Tibial nerve (tissue), 4 donors: ENCODE measurements around the gene UBASH3B. TPM values are rescaled to one million over a fixed set of nuclear protein-coding genes. Genes with fewer than 3 reads are reported as not detected.

ENCODE experiments used
- DNase-seq, 2 donors: peaks; one replicate each; pipeline ENCODE4 v3.0.0-alpha.2; 2019; ENCODE audit warnings: low spot score in 2 of 2
- H3K27ac ChIP-seq, 4 donors: fragments of 200-600 bp; sonication (generic) in 3 of 4; one replicate each; pipeline ENCODE4 v1.5.1; 2017 to 2019; ENCODE audit warnings: mild to moderate bottlenecking in 1 of 4
- H3K27me3 ChIP-seq, 2 donors: fragments of 200-600 bp; sonication (generic) in 1 of 2; one replicate each; pipeline versions ENCODE4 v1.5.1 to v1.6.0; 2017 to 2019
- H3K36me3 ChIP-seq, 3 donors: fragments of 200-600 bp; sonication (generic); one replicate each; pipeline ENCODE4 v1.5.1; 2018 to 2019
- H3K4me1 ChIP-seq, 4 donors: fragments of 200-600 bp; sonication (generic) in 3 of 4; one replicate each; pipeline ENCODE4 v1.5.1; 2017 to 2019
- H3K4me3 ChIP-seq, 4 donors: fragments of 200-600 bp; sonication (generic) in 3 of 4; one replicate each; pipeline ENCODE4 v1.5.1; 2017 to 2019; ENCODE audit warnings: mild to moderate bottlenecking in 1 of 4, moderate library complexity in 1 of 4
- H3K9me3 ChIP-seq, 4 donors: fragments of 200-600 bp; sonication (generic) in 3 of 4; one replicate each; pipeline ENCODE4 v1.5.1; 2017 to 2019
- CTCF ChIP-seq, 5 experiments: fragments of 200-600 bp in 3 of 5; fragments of 450-650 bp in 2 of 5; sonication (generic) in 3 of 5; IDR thresholded peaks; one replicate each; pipeline ENCODE4 v1.5.1; 2016 to 2019; ENCODE audit warnings: antibody characterized with exemption in 5 of 5, mild to moderate bottlenecking in 3 of 5, moderate library complexity in 2 of 5
- EP300 ChIP-seq, 2 donors: sonication (generic); formaldehyde crosslinking; IDR thresholded peaks; one replicate each; pipeline ENCODE4 v1.6.1; 2017; ENCODE audit warnings: antibody characterized with exemption in 2 of 2, mild to moderate bottlenecking in 1 of 2
- POLR2A ChIP-seq, 2 donors: fragments of 450-650 bp; IDR thresholded peaks; one replicate each; pipeline ENCODE4 v1.6.1; 2017; ENCODE audit warnings: antibody characterized with exemption in 2 of 2, mild to moderate bottlenecking in 2 of 2, moderate library complexity in 2 of 2
- WGBS, 2 donors: methylation state at CpG; one replicate each; pipeline ENCODE4 v1.1.5; 2018; 5-methylcytosine and 5-hydroxymethylcytosine counted together
- total RNA-seq, 4 donors: library from RNA; depleted of rRNA; stranded (reverse); fragments of >200 nt; gene quantifications; one replicate each; pipeline ENCODE4 v1.1.0, GENCODE V29; 2016

Gene UBASH3B
- total RNA-seq, 4 donors from 2014 or later = 0.66 to 5.1 (median 1.8) TPM

GRCh38 chr11:122690801-122691548 is 35.5 kb downstream of the UBASH3B start:
- no peaks in the 10 kb centered on the region for H3K9me3 ChIP-seq
- peaks cover 0 to 22% (median 10%) of the 10 kb centered on the region in 4 donors for H3K4me1 ChIP-seq
- WGBS, 2 donors = 45 to 60% methylated on average over 14 of the region's 14 CpGs
- no peaks in the 10 kb centered on the region for H3K36me3 ChIP-seq
- DNase-seq = peak in 1 of 2 donors; percentile 24
- no peak for TF ChIP-seq CTCF (IDR thresholded peaks at IDR 0.05)
- TF ChIP-seq EP300 (IDR thresholded peaks at IDR 0.05) = no peak
- TF ChIP-seq POLR2A (IDR thresholded peaks at IDR 0.05) = no peak
- H3K27me3 ChIP-seq = no peaks in the 10 kb centered on the region
- H3K4me3 ChIP-seq = peak overlapping the region in 2 of 4 donors; percentile 27
- H3K27ac ChIP-seq = peak overlapping the region in 3 of 4 donors; percentile 56 to 80 (median 62)

GRCh38 chr11:122691549-122692150 is 36.1 kb downstream of the UBASH3B start:
- no peak for TF ChIP-seq EP300 (IDR thresholded peaks at IDR 0.05)
- TF ChIP-seq CTCF (IDR thresholded peaks at IDR 0.05) = no peak
- Histone ChIP-seq H3K36me3 (no peaks in the 10 kb centered on the region), H3K4me1 (peaks cover 0 to 22% (median 10%) of the 10 kb centered on the region in 4 donors), H3K4me3 (no peak overlapping the region), H3K27ac (peak overlapping the region in 3 of 4 donors; percentile 56 to 80 (median 62)), H3K27me3 (no peaks in the 10 kb centered on the region), H3K9me3 (no peaks in the 10 kb centered on the region)
- WGBS, 2 donors = 63 to 69% methylated on average over 4 of the region's 4 CpGs
- DNase-seq = no peak

- H3K27ac ChIP-seq = peak overlapping the region in 2 of 4 donors; percentile 62 to 80
- H3K4me1 ChIP-seq = peaks cover 0 to 22% (median 10%) of the 10 kb centered on the region in 4 donors
- no peaks in the 10 kb centered on the region for H3K9me3 ChIP-seq
- TF ChIP-seq EP300 (IDR thresholded peaks at IDR 0.05) (no peak), POLR2A (IDR thresholded peaks at IDR 0.05) (no peak), CTCF (IDR thresholded peaks at IDR 0.05) (no peak)
- H3K27me3 ChIP-seq = no peaks in the 10 kb centered on the region
- 65 to 71% methylated on average over 6 of the region's 6 CpGs for WGBS, 2 donors
- DNase-seq = no peak
- H3K4me3 ChIP-seq = no peak overlapping the region
- H3K36me3 ChIP-seq = no peaks in the 10 kb centered on the region
Observed at GRCh38 chr11:122692444-122692843, 36.9 kb downstream of the UBASH3B start.

GRCh38 chr11:122695076-122695615 is 39.6 kb downstream of the UBASH3B start:
- TF ChIP-seq CTCF (IDR thresholded peaks at IDR 0.05) = no peak
- no peak for TF ChIP-seq EP300 (IDR thresholded peaks at IDR 0.05)
- no peak for TF ChIP-seq POLR2A (IDR thresholded peaks at IDR 0.05)
- Histone ChIP-seq H3K27me3 (no peaks in the 10 kb centered on the region), H3K4me3 (no peak overlapping the region), H3K9me3 (no peaks in the 10 kb centered on the region), H3K27ac (no peak overlapping the region), H3K36me3 (no peaks in the 10 kb centered on the region), H3K4me1 (peaks cover 0 to 22% (median 10%) of the 10 kb centered on the region in 4 donors)
- DNase-seq = no peak
- 93 to 95% methylated on average over 13 of the region's 13 CpGs for WGBS, 2 donors

GRCh38 chr11:122696662-122697061 is 41.1 kb downstream of the UBASH3B start:
- Histone ChIP-seq H3K36me3 (no peaks in the 10 kb centered on the region), H3K27me3 (no peaks in the 10 kb centered on the region), H3K27ac (no peak overlapping the region), H3K4me3 (no peak overlapping the region), H3K9me3 (no peaks in the 10 kb centered on the region), H3K4me1 (peaks cover 0 to 10% (median 4%) of the 10 kb centered on the region in 4 donors)
- TF ChIP-seq CTCF (IDR thresholded peaks at IDR 0.05) (no peak), EP300 (IDR thresholded peaks at IDR 0.05) (no peak), POLR2A (IDR thresholded peaks at IDR 0.05) (no peak)
- no peak for DNase-seq
- WGBS, 2 donors = 69 to 76% methylated on average over 11 of the region's 11 CpGs
